GM18498 (cell line): ENCODE measurements around the gene CPN1.
"Not testable (repeated sequence)": the region's sequence is repeated elsewhere in the genome, so short reads cannot be mapped to it uniquely, and the experiment has no call there.

ENCODE experiments used
- ATAC-seq: cut with Tn5 transposase; IDR thresholded peaks from one replicate; pipeline ENCODE4 v1.9.1; 2021; ENCODE audit warnings: mild to moderate bottlenecking, moderate library complexity; ENCODE audit not compliant: unreplicated experiment

CPN1 gene

DNA sequence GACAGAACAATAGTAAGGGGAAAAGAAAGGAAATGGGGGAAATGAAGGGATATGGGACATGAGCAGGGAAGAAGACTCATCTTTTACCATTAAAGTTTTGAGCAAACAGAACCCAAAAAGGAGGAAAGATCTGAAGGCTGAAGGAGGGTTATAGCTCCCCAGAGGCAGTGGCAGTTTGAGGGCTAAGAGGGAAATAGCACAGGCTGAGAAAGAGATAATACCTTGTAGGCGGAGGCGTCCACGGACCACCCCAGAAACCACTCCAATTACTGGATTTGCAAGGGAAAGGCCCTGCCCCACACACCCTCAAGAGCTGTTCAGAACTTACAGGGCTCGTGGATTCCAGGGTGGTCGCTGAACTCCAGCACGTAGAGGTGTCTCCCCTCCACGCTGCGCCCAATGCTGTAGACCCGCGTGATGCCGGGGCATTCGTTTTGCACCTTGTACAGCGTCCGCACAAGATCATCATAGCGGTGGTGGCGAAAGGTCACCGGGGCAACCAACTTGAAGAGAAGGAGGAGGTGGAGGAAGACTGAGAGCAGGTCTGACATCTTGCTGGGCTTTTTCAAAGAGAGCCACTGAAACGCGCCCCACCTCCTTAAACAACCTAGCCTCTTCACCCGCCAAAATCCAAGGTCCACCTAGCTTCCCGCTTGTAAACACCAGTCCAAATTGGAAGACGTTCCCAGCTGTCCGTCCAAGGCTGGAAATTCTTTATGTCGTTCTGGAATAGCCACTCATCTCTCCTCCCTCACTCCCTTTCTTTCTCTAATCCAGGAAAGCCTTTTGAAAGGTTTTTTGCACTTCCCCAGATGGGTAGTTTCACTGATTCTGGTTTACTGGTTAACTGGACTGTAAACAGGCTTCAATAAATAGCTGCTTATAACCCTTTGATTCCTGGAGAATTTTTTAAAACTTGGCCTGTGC is at the start of gene CPN1:
Gene CPN1 (minus strand): TSS at position 795 of the 927 bp plus-strand sequence. CDS start 244 bp downstream, at position 551.
- ATAC-seq, result no peak

DNA sequence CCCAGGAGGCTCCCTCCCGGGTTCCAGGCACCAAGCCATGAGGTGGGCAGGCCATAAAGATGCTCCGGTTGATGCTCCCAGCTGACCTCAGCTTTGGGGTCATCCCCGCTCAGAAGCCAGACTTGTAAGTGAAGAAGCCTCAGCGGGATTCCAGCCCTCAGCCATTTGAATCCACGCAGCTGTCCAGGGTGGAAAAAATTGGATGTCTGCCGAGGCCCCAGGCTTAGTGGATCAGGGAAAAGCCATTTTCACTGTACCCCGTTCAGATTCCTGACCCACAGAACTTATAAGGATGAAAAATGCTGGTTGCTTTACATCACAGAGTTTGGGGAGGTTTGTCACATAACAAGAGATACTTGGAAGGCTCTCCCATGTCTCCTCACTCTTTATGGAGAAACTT is 49.2 kb upstream of the CPN1 start:
- ATAC-seq, result no peak

DNA sequence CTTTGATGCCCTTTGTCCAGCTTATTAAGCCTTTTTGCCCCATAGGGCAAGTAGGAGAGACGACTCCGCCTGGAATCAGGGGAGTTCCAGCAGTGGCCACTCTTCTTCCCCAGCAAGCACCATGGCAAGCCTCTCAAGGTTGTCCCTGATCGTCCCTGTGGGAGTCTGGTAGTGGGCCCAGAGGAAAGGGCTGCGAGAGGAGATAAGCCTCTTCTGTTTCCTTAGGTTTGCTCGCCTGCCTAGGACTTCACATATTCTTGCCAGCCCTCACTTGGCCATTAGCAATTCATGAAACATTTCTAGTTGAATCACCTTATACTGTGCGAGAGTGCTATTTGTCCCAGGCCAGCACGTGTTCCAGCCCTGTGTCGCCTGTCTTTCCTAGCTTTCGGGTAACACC is 47.8 kb upstream of the CPN1 start:
- no peak for ATAC-seq

DNA sequence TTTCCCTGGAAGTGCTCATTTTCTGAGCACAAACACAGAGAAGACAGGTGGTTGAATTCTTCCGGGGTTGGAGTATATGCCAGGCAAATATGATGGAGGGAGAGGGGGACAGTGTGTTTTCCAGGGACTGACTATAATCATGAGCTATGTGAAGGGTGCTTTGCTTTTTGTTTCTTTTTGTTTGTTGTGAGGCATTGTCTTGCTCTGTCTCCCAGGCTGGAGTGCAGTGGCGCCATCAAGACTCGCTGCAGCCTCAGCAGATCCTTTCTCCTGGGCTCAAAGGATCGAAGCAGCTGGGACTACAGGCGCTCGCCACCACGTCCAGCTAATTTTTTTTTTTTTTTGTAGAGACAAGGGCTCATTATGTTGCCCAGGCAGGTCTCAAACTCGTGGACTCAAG is 47.3 kb upstream of the CPN1 start:
- ATAC-seq, result no peak

DNA sequence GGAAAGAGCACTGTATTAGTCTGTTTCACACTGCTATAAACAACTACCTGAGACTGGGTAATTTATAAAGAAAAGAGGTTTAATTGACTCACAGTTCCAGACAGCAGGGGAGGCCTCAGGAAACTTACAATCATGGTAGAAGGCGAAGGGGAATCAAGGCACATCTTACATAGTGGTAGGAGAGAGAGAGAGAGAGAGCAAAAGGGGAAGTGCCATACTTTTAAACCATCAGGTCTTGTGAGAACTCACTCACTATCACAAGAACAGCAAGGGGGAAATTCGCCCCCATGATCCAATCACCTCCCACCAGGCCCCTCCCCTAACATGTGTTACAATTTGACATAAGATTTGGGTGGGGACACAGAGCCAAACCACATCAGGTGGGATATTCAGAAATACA is 43.7 kb upstream of the CPN1 start:
- ATAC-seq, result not testable (repeated sequence)

DNA sequence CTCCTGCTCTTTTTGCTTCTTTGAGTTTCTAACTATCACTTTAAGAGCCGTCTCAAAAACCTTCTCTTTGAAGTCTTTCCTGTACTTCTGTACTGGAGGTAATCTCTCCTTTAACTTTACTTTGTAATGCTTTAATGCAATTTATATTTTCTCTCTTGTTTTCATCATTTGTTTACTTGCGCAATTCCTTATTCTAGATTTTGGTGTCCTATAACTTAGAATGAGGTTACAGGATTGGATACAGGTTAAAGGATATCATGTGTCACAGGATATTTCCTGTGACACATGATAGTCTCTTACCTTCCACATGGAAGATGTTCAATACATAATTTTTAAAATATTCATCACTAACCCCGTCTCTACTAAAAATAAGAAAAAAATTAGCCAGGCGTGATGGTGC is 42.4 kb upstream of the CPN1 start:
- ATAC-seq, result no peak

DNA sequence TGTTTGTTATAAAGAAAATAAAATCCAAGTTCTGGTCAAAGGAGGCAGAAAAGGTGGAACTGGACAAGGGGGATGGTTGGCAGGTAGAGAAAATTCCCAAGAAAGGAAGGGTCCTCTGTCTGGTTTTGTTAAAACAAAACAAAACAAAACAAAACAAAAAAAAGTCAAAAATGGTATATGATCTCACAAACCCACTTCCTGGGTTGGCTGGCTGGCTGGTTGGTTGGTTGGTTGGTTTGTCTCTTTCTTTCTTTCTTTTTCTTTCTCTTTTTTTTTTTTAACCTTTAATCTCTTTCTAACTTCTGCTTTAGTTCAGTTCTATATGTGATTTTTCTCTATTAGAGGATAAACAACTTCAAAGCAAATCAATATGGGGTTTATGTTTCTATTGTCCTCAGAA is 41.1 kb upstream of the CPN1 start:
- ATAC-seq, result no peak

DNA sequence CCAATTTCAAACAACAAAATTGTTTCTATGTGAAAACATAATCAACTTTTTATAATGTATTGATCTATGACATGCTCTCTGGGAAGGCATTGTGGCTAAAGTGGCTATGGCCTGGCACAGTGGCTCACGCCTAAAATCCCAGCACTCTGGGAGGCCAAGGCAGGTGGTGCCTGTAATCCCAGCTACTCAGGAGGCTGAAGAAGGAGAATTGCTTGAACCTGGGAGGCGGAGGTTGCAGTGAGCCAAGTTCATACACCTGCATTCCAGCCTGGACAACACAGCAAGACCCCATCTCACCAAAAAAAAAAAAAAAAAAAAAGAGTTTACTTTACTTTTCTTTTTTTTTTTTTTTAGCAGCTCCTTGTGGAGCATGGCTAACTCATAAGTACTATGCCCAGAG is 38.9 kb upstream of the CPN1 start:
- no peak for ATAC-seq

DNA sequence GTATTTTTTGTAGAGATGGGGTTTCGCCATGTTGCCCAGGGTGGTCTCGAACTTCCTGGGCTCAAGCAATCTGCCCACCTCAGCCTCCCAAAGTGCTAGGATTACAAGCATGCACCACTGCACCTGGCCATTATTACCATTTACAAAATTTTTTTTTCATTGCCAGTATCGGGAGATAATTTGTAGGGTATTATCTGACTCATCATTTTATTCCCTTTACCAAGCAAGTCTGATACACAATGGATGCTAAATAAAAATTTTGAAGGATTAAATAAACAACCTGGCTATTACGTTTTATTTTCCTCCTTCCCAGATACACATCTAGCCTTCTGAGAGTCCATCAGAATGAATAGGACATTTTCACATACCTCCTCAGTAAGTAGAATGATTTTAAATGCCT is 38.1 kb upstream of the CPN1 start:
- no peak for ATAC-seq

DNA sequence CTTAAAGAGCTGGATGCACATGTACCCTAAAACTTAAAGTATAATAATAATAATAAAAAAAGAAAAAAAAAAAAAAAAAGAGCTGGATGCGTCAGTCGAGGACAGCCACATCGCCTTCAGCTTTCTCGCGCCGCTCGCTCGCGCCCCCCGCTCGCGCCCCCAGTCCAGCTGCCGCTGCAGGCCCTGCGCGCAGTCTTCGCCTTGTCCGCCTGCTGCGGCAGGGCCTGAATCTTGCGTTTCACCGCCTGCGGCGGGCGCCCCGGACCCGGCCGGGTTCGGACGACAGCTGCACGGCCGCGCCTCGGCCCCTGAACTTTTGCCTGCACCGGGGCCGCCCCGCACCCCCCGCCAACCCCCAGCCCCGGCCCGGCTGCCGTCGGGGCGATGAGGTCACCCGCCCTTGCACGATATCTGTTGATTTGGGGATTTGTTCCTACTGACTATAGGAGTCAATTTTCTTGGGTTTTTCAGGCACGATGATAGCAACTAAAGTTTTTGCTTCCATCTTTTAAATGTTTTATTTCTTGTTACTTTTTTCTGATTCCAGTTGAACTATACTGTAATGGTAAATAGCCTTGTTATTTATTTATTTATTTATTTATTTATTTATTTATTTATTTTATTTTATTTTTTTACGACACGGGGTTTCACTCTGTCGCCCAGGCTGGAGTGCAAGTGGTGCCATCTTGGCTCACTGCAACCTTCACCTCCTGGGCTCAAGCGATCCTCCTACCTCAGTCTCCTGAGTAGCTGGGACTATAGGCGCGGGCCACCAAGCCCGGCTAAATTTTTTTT is 33.5 kb upstream of the CPN1 start:
- no peak for ATAC-seq

DNA sequence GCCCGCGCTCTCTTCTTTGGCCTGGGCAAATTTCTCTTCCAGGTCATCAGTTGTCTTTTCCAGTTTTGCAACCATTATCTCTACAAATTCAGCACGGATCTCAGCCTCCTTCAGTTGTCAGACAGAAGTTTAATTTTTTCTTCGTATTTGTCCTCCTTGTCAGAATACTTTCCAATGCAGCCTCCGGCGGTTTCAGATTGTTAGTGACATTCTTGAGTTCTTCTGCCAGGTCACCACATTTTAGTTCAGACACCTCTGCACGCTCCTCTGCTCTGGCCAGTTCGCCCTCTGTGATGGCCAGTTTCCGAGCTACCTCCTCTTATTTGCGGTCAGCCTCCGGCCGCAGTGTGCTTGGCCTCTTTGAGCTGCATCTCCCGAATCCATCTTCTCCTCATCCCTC is 32.8 kb upstream of the CPN1 start:
- no peak for ATAC-seq

DNA sequence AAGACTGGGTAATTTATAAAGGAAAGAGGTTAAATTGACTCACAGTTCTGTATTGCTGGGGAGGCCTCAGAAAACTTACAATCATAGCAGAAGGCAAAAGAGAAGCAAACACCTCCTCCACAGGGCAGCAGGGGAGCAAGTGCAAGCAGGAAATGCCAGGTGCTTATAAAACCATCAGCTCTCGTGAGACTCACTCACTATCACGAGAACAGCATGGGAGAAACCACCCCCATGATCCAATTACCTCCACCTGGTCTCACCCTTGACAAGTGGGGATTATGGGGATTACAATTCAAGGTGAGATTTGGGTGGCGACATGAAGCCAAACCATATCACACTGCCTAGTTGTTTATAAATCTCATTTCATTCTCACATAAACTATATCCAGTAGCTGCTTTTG is 28.0 kb upstream of the CPN1 start:
- ATAC-seq, result no peak

DNA sequence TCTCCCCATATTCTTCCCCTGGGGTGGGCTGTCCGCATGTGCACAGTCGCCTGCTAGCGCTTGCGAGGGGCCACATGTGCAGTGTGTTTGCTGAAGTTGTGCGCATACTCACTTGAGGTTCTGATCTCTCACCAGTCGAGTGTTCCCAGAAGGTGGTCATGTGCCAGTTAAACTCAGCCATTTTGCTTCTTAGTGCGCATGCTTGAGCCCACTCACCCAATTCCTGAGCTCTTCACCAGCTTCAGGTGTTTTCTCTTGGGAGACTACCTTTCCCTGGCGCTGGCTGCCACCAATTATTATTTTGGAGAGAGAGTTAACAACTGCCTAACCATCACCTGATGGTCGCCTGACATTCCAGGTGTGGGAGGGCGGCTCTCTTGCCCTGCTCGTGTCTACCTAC is 25.2 kb upstream of the CPN1 start:
- ATAC-seq, result no peak

DNA sequence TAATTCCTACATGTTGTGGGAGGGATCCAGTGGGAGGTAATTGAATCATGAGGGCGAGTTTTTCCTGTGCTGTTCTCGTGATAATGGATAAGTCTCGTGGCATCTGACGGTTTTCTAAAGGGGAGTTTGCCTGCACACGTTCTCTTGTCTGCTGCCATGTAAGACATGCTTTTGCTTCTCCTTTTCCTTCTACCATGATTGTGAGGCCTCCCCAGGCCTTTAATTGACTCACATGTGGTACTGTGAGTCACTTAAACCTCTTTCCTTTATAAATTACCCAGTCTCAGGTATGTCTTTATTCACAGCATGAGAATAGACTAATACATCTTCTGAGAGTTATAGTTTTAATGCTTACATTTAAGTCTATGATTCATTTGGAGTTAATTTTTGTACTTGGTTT is 22.6 kb upstream of the CPN1 start:
- no peak for ATAC-seq

DNA sequence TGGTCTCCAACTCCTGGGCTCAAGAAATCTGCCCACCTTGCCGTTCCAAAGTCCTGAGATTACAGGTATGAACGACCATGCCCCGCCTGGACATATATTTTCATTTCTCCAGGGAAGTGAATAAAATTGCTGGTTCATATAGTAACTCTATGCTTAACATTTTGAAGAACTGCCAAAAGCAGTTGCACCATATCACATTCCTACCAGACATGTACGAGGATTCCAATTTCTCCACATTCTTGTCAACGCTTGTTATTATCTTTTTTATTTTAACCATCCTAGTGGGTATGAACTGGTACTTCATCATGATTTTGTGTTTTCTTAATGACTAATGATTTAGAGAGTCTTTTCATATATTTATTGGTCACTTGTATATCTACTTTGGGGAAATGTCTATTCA is 21.9 kb upstream of the CPN1 start:
- no peak for ATAC-seq

DNA sequence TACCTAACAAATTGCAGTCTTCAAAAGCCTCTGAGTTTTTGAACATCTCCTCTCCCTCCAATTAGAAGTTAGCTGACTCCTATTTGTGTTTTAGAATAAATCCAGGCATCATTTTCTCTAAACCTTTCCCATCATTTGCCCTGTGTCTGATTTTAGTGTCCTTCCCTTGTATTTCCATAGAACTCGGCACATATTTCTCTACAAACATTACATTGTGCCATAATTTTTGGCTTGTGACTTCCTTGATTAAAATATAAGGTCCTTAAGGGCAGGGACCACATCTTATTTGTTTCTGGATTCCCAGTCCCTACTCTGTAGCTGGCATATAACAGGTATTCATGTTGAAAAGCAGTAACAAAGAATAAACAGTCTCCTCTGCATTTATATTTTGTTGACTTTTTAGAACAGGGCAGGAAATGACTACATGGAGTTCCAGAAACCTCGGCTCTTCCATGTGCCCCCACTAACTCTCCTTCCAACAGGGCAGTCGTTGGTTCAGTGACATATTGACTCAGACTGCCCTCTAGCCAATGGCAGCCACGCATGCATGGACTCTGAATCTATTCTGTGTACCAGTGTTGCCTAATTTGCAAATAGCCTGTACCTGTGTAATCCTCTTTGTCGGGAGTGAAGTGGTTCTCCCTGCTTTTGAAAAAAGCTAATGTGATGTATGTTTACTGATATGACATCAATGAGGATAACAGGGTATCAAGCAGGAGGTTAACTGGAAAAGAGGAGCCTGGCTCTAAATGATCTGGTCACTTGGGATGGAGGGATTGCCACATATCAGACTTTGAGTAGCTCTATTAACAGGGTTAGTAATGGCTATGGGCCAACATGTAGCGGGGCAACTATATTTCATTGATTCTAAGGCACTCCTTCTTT is 19.8 kb upstream of the CPN1 start:
- no peak for ATAC-seq

DNA sequence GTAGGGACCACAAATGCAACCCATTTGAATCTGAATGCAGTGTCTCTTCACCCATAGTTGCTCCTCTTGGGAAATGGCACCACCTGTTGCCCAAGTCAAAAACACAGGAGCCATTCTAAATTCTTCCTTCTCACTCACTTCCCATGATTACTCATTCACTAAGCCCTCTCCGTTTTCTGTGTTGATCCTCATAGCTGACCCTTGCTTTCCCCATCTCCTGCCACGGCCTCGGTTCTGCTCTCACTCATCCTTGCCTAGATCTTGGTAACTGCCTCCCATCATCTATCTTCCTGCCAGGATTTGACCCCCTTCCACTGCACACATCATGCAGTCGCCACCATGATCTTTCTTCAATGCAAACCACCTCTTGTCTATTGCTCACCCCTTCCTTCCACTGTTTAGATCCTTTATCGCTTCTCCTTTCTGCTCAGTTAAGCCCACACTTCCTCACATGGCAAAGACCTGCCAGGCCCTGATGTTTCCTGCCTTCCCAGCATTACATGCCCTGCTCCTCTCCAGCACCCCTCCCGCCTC is 19.0 kb upstream of the CPN1 start:
- ATAC-seq, result no peak

DNA sequence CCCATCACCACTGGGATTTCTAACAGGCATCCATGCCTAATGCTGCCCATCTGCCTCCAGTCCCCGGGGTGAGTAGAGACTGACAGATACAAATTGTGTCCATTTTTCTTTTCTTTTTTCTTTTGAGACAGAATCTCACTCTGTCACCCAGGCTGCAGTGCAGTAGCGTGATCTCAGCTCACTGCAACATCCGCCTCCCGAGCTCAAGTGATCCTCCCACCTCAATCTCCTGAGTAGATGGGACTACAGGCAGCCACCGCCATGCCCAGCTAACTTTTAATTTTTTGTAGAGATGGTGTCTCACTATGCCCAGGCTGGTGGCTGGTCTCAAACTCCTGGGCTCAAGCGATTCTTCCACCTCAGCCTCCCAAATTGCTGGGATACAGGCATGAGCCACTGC is 7.6 kb upstream of the CPN1 start:
- ATAC-seq, result no peak

DNA sequence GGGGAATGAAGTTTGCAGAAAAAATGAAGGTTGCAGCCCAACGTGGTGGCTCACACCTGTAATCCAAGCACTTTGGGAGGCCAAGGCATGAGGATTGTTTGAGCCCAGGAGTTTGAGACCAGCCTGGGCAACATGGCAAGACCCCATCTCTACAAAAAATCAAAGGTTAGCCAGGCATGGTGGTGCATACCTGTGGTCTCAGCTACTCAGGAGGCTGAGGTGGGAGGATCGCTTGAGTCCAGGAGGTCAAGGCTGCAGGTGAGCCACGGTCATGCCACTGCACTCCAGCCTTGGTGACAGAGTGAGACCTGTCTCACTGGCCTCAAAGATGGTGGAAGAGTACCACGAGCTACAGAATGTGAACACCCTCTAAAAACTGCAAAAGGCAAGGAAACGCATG is 5.0 kb upstream of the CPN1 start:
- ATAC-seq, result not testable (repeated sequence)

DNA sequence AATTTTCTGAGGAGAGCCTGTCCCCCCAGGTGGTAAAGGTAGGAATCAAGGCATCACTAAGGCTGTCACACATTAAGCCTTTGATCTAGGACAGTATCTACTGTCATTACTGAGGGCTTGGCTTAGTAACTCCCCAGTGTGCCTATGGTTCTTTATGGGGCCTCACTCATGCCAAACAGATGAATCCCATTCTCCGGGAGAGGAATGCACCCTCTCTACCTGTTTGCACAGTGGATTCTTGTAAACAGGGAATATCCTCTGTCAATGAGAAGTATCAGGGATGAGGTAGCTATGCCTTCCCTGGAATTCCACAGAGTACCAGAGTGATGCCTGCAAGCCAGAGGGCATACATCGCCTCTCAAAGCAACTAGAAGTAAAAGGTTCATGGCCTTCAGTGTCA is 3.9 kb upstream of the CPN1 start:
- ATAC-seq, result no peak

DNA sequence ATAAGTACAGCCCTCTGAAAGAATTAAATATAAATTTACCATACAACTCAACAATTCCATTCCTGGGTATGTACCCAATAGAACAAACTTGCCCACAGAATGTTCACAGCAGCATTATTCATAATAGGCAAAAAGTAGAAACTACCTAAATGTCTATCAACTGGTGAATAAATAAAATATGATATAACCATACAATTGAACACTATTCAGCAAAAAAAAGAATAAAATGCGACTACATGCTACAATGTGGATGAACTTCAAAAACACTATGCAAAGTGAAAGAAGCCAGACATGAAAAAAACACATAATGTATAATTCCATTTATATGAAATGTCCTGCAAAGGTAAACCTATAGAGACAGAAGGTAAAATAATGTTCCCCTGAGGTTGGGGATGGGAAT is 2.0 kb upstream of the CPN1 start:
- no peak for ATAC-seq
